Osteocyte (in vitro differentiated cells): ENCODE data around the gene NECAP2. TPM values are rescaled to one million over a fixed set of nuclear protein-coding genes. Genes with fewer than 3 reads are reported as not detected.
"Not testable (repeated sequence)": the region's sequence is repeated elsewhere in the genome, so short reads cannot be mapped to it uniquely, and the experiment has no call there.

Source experiments
- DNase-seq: peaks from one replicate; pipeline ENCODE4 v3.0.0; 2021; ENCODE audit warnings: mixed read lengths; ENCODE audit not compliant: unreplicated experiment; ENCODE audit errors: extremely low spot score
- H3K27ac Mint-ChIP-seq: one replicate; pipeline ENCODE4 v1.8.0; 2021; ENCODE audit warnings: mild to moderate bottlenecking, mixed read lengths; ENCODE audit not compliant: unreplicated experiment
- H3K27me3 Mint-ChIP-seq: one replicate; pipeline ENCODE4 v1.8.0; 2021; ENCODE audit warnings: mixed read lengths; ENCODE audit not compliant: unreplicated experiment
- H3K36me3 Mint-ChIP-seq: one replicate; pipeline ENCODE4 v1.8.0; 2021; ENCODE audit warnings: mixed read lengths; ENCODE audit not compliant: unreplicated experiment
- H3K4me1 Mint-ChIP-seq: one replicate; pipeline ENCODE4 v1.8.0; 2021; ENCODE audit warnings: mixed read lengths; ENCODE audit not compliant: unreplicated experiment
- H3K4me3 Mint-ChIP-seq: one replicate; pipeline ENCODE4 v1.8.0; 2021; ENCODE audit warnings: mild to moderate bottlenecking, moderate library complexity, mixed read lengths; ENCODE audit not compliant: unreplicated experiment
- H3K9me3 Mint-ChIP-seq: one replicate; pipeline ENCODE4 v1.8.0; 2021; ENCODE audit warnings: mixed read lengths; ENCODE audit not compliant: unreplicated experiment
- total RNA-seq: library from RNA; stranded (reverse); gene quantifications from 2 replicates; pipeline ENCODE4 v1.2.1, GENCODE V29; 2021
- TF ChIP-seq, protein P1 (sequence below): fragments of 200-600 bp; sonication (generic); IDR thresholded peaks from 2 replicates; pipeline ENCODE4 v1.5.0; 2021; ENCODE audit warnings: antibody characterized with exemption, mild to moderate bottlenecking, moderate library complexity

Gene NECAP2
- total RNA-seq, 1 donor from 2014 or later, result 62.0 TPM

DNA sequence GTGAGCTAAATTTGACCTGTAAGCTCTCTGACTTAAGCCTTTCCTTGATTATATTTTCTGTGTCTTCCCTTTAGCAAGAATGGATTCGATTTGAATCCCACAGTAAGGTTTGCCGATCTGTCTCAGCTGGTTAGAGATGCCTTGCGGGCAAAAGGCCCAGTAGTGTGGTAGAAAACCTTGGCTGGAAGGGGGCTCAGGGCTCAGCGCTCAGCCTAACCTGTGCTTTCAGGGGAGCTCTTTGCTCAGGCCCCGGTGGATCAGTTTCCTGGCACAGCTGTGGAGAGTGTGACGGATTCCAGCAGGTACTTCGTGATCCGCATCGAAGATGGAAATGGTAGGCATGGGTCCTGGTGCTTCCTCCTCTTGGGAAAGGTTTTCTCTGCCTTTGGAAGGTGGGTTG lies 7.1 kb downstream of the NECAP2 start:
- Mint-ChIP-seq H3K36me3 (peaks cover 41% of the 10 kb centered on the region), H3K4me1 (peaks cover 8% of the 10 kb centered on the region), H3K27ac (no peak overlapping the region), H3K27me3 (no peaks in the 10 kb centered on the region), H3K4me3 (no peak overlapping the region), H3K9me3 (no peaks in the 10 kb centered on the region)
- TF ChIP-seq, protein P1, sequence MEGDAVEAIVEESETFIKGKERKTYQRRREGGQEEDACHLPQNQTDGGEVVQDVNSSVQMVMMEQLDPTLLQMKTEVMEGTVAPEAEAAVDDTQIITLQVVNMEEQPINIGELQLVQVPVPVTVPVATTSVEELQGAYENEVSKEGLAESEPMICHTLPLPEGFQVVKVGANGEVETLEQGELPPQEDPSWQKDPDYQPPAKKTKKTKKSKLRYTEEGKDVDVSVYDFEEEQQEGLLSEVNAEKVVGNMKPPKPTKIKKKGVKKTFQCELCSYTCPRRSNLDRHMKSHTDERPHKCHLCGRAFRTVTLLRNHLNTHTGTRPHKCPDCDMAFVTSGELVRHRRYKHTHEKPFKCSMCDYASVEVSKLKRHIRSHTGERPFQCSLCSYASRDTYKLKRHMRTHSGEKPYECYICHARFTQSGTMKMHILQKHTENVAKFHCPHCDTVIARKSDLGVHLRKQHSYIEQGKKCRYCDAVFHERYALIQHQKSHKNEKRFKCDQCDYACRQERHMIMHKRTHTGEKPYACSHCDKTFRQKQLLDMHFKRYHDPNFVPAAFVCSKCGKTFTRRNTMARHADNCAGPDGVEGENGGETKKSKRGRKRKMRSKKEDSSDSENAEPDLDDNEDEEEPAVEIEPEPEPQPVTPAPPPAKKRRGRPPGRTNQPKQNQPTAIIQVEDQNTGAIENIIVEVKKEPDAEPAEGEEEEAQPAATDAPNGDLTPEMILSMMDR, result no peak
- DNase-seq, result no peak

DNA sequence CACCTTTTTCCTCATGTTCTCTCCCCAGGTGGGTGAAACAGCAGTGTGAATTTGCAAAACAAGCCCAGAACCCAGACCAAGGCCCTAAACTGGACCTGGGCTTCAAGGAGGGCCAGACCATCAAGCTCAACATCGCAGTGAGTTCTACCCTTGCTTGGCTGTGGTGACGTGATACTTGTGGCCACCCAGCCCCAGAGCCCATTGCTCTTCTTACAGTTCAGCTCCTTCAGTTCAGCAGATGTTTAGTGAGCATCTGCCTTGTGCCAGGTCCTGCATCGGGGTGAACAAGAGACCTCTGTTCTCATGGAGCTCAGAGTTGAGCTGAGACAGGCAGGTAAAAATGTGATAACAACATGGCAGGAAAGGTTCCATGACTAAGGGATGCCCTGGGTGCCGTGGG lies 8.5 kb downstream of the NECAP2 start:
- H3K9me3 Mint-ChIP-seq, result no peaks in the 10 kb centered on the region
- H3K4me1 Mint-ChIP-seq, result no peaks in the 10 kb centered on the region
- no peak overlapping the region for H3K4me3 Mint-ChIP-seq
- no peaks in the 10 kb centered on the region for H3K27me3 Mint-ChIP-seq
- TF ChIP-seq, protein P1, result no peak
- DNase-seq, result no peak
- peaks cover 41% of the 10 kb centered on the region for H3K36me3 Mint-ChIP-seq
- H3K27ac Mint-ChIP-seq, result no peak overlapping the region

DNA sequence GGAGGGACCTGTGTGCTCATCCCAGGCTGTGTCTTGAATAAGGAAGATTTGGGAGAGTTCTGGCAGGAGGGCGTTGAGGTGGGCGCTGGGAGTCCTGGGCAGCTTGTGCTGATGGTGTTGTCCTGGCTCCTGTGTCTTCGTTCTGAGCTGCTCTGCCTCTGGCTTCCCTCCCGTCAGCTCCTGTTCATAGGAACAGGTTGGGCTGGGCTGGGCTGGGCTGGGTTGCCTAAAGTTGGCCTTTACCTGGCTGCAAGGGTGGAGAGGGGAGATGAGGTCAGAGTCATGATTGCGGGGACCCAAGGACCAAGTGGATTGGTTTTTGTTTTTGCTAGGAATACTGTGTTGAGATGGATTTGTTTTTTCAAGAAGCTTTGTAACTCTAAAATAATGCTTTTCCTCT lies 9.1 kb downstream of the NECAP2 start:
- Mint-ChIP-seq H3K36me3 (peaks cover 39% of the 10 kb centered on the region), H3K9me3 (no peaks in the 10 kb centered on the region), H3K27me3 (no peaks in the 10 kb centered on the region), H3K4me3 (no peak overlapping the region), H3K27ac (no peak overlapping the region), H3K4me1 (no peaks in the 10 kb centered on the region)
- DNase-seq, result no peak
- TF ChIP-seq, protein P1, result no peak

DNA sequence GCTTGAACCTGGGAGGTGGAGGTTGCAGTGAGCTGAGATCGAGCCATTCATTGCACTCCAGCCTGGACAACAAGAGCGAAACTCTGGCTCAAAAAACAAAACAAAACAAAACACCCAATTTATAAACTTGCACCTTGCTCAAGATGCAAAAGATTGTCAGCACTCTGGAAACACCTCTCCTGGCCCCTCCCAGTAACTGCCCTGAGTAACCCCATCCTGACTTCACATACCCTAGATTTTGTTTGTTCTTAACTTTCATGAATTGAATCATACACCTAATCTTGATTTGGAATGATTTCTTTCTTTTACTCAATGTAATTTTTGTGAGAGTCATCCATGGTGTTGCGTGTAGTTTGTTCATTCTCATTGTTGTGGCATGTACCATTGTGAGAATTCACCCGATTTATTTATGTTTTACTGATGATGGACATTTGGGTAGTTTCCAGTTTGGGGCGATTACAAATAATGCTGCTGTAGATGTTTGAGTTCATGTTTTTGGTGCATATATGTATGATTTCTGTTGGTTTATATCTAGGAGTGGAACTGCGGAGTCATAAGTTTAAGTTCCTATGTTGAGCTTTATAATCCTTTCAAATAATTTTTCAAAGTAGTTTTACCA lies 10.4 kb downstream of the NECAP2 start:
- H3K36me3 Mint-ChIP-seq, result peaks cover 48% of the 10 kb centered on the region
- TF ChIP-seq, protein P1, result no peak
- H3K4me1 Mint-ChIP-seq, result no peaks in the 10 kb centered on the region
- no peaks in the 10 kb centered on the region for H3K27me3 Mint-ChIP-seq
- DNase-seq, result no peak
- H3K9me3 Mint-ChIP-seq, result no peaks in the 10 kb centered on the region
- H3K27ac Mint-ChIP-seq, result no peak overlapping the region
- no peak overlapping the region for H3K4me3 Mint-ChIP-seq

DNA sequence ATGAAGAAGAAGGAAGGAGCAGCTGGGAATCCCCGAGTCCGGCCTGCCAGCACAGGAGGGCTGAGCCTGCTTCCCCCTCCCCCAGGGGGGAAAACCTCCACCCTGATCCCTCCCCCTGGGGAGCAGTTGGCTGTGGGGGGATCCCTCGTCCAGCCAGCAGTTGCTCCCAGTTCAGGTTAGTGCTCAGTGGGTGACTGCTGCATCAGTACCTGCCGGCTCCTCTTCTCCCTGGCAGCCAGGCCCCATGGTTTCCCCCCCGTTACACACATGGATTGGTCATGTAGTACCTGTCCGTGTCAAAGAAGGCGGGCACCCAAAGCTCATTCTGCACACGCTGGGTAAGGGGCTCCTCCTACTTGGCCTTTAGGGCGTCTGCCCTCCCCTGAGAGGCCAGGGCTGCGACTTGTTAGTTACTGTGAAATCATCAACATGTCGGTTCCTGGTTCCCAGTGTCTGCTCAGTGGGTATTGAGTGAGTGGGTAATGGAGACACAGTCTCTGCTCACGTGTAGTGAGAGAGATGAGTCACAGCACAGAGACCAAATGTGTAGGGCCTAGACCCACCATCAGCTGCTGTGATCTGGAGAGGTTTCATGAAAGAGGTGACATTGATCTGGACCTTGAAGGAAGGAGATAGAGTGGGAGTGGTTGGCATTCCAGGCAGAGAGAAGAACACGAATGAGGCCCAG lies 11.5 kb downstream of the NECAP2 start:
- TF ChIP-seq, protein P1, result no peak
- H3K36me3 Mint-ChIP-seq, result peaks cover 54% of the 10 kb centered on the region
- H3K4me3 Mint-ChIP-seq, result no peak overlapping the region
- H3K4me1 Mint-ChIP-seq, result no peaks in the 10 kb centered on the region
- H3K27ac Mint-ChIP-seq, result no peak overlapping the region
- DNase-seq, result no peak
- no peaks in the 10 kb centered on the region for H3K27me3 Mint-ChIP-seq
- H3K9me3 Mint-ChIP-seq, result no peaks in the 10 kb centered on the region

DNA sequence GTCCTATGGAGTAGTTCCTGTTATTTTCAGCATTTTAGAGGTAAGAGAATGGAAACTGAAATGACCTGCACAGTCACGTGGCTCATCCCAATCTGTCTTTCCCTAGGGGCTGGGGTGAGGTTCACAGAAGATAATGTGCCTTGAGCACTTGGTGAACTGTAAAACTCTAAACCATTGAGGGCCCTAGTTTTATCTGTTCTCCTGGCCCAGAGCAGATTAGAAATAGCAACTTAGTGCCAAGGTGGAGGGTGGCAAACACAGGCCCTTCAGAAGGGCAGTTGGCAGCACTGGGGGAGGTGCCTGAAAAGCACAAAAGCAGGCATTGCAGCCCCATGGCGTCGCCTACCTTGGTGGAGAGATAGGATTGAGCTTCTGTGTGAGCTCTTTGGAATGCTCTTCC lies 14.4 kb downstream of the NECAP2 start:
- H3K36me3 Mint-ChIP-seq, result peaks cover 53% of the 10 kb centered on the region
- not testable (repeated sequence) for H3K4me1 Mint-ChIP-seq, H3K4me3 Mint-ChIP-seq, H3K9me3 Mint-ChIP-seq, DNase-seq, H3K27me3 Mint-ChIP-seq, H3K27ac Mint-ChIP-seq

DNA sequence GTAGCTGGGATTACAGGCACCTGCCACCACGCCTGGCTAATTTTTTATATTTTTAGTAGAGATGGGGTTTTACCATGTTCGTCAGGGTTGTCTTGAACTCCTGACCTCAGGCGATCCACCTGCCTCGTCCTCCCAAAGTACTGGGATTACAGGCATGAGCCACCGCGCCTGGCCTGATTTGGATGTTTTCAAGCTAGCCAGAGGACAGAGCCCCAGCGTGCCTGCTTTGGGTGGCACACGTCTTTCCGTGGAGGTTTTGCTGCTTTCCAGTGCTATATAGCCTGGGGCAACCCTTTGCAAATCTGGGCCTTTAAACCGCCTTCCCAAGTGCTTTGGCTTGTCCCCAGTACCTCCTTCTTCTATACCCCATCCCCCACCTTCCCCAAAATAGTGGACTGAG lies 15.6 kb downstream of the NECAP2 start:
- not testable (repeated sequence) for H3K9me3 Mint-ChIP-seq, H3K4me3 Mint-ChIP-seq, DNase-seq, H3K27ac Mint-ChIP-seq, H3K4me1 Mint-ChIP-seq, H3K27me3 Mint-ChIP-seq
- H3K36me3 Mint-ChIP-seq, result peaks cover 53% of the 10 kb centered on the region
